Activated T-cell treated with anti-CD3 and anti-CD28 coated beads, Interleukin-2, amount 50 U/mL, for 24 hours (primary cell): ENCODE results near the gene DLG2.

ENCODE experiments used
- DNase-seq: peaks from one replicate; pipeline ENCODE4 v3.0.0-alpha.2; 2020
- H3K27ac Mint-ChIP-seq: 2 replicates; pipeline ENCODE4 v1.8.0; 2020; ENCODE audit warnings: mild to moderate bottlenecking, mixed read lengths
- H3K27me3 Mint-ChIP-seq: 2 replicates; pipeline ENCODE4 v1.8.0; 2020; ENCODE audit warnings: mixed read lengths
- H3K36me3 Mint-ChIP-seq: 2 replicates; pipeline ENCODE4 v1.8.0; 2020; ENCODE audit warnings: low read depth, mixed read lengths
- H3K4me1 Mint-ChIP-seq: 2 replicates; pipeline ENCODE4 v1.8.0; 2020; ENCODE audit warnings: low read depth, mixed read lengths
- H3K4me3 Mint-ChIP-seq: 2 replicates; pipeline ENCODE4 v1.8.0; 2020; ENCODE audit warnings: mild to moderate bottlenecking, moderate library complexity, mixed read lengths
- H3K9me3 Mint-ChIP-seq: 2 replicates; pipeline ENCODE4 v1.8.0; 2020; ENCODE audit warnings: mixed read lengths

DLG2 gene

DNA sequence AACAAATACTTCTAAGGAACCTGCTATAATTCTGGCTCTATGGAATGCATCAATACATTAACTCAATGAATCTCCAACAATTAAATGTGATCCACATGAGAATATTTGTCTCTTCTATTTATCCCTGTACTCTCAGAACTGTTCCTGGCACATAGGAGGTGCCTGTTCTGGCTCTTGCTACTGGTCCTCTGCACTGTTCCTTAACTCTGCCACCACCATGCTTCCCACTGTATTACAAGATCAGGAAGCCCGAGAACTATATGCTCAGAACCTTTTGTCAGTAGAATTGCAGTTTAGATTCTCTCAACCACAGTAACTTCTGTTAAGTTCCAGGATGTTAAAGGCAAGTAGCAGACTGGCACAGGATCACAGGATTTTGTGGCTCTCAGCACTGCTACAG is 1964.7 kb downstream of the DLG2 start:
- H3K9me3 Mint-ChIP-seq: no peaks in the 10 kb centered on the region
- no peaks in the 10 kb centered on the region for H3K27me3 Mint-ChIP-seq

DNA sequence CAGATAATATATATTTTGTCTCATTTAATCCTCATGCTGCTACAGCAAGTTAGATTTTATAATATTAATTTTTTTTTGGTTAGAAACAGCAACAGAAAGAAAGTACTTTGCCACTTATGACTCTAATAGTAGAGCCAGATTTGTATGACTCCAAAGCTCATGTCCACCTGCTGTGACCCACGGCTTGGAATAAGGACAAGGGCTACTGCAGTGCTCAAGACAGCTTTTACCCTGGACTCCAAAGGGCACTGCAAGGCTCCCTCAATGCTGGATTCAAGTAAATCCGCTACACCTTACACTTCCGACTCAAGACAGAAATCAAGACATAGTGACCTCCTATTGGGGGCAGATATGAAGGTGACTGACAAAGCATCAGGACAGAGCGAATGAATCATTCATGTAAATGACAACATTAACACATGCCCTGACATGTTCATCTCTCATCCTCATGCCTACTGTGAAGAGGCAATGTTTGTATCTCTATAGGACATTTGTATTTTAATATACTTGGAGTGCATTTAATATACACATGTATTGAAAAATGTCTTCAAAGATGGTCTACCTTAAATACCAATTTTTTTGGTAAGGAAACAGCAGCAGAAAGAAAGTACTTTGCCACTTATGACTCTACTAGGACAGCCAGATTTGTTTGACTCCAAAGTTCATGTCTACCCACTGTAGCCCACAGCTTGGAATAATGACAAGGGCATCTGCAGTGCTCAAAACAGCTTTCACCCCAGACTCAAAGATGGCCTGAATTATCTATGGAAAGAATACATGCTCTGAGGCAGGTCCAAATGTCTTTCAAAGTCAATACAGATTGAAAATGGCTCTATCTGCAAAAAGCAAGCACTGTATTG is 1965.4 kb downstream of the DLG2 start:
- no peak for DNase-seq
- Mint-ChIP-seq H3K4me3 (no peak overlapping the region), H3K36me3 (no peaks in the 10 kb centered on the region), H3K9me3 (no peaks in the 10 kb centered on the region), H3K27ac (no peak overlapping the region), H3K4me1 (no peaks in the 10 kb centered on the region), H3K27me3 (no peaks in the 10 kb centered on the region)

More for the DNA sequence above, 1964.7 kb downstream of the DLG2 start:
- no peak overlapping the region for H3K27ac Mint-ChIP-seq
- no peaks in the 10 kb centered on the region for H3K36me3 Mint-ChIP-seq
- no peaks in the 10 kb centered on the region for H3K4me1 Mint-ChIP-seq
- no peak for DNase-seq
- H3K4me3 Mint-ChIP-seq: no peak overlapping the region

DNA sequence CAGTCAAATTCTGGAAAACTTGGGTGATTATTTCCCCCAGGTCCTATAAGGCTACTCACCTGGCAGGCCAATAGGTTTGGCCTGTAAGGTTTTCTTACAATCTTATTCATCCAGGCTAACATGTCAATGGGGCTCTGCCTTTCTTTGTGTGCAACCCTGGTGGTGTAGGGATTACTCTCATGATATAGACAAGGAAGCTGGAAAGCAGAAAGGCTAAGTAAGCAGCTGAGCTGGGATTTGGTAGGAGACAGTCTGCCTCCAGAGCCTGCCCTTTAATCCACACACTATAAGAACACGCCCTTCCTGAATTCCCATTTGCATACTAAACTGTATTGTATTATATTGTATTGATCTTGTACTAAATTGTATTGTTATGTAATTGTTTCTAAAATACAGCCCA is 1967.7 kb downstream of the DLG2 start:
- Mint-ChIP-seq H3K4me3 (no peak overlapping the region), H3K36me3 (no peaks in the 10 kb centered on the region), H3K27ac (no peak overlapping the region), H3K27me3 (no peaks in the 10 kb centered on the region), H3K9me3 (no peaks in the 10 kb centered on the region), H3K4me1 (no peaks in the 10 kb centered on the region)
- no peak for DNase-seq

DNA sequence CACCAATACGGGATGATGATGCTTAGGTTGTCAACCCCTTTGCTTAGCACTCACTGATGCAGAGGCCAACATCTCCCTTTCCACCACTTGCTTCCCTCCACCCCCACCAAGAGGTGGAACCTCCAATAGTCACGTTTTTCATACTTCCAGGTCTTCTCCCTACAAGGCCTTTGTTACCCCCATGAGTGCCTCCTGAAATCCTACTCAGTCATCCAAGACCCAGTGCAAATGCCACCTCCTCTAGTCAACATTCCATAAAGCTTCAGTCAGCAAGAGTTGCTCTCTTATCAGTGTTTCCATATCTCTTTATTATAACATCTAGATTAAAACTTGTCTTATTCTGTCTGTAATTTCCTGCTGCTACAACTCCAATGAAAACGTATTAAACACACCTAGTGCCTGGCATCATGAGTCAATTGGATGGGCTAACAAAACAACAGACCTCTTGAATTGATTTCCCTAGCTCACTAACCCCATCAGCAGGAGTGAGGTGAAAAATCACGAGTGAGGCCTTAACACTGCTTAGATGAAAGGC is 1970.3 kb downstream of the DLG2 start:
- H3K4me3 Mint-ChIP-seq: no peak overlapping the region
- no peaks in the 10 kb centered on the region for H3K27me3 Mint-ChIP-seq
- H3K27ac Mint-ChIP-seq: no peak overlapping the region
- no peaks in the 10 kb centered on the region for H3K4me1 Mint-ChIP-seq
- DNase-seq: no peak
- no peaks in the 10 kb centered on the region for H3K36me3 Mint-ChIP-seq
- H3K9me3 Mint-ChIP-seq: no peaks in the 10 kb centered on the region

DNA sequence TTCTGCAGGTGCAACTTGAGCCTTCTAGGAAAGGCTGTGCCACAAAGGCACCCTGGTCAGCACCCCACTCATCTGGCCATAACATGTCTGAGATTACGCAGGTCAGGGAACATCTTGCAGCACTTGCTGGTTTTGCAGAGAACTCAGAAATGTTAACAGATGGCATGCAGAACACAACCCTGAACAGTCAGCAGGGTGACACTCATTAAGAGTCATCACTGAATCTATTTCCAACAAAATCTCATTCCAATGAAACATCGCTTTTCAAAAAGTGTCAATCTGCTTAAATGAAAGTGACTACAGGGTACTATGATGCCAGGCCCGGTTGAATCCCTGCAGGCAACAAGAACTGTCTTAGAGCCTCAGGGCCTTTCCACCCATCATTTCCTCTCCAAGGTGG is 1971.2 kb downstream of the DLG2 start:
- Mint-ChIP-seq H3K36me3 (no peaks in the 10 kb centered on the region), H3K27ac (no peak overlapping the region), H3K4me3 (no peak overlapping the region), H3K27me3 (no peaks in the 10 kb centered on the region), H3K9me3 (no peaks in the 10 kb centered on the region), H3K4me1 (no peaks in the 10 kb centered on the region)
- DNase-seq: no peak

DNA sequence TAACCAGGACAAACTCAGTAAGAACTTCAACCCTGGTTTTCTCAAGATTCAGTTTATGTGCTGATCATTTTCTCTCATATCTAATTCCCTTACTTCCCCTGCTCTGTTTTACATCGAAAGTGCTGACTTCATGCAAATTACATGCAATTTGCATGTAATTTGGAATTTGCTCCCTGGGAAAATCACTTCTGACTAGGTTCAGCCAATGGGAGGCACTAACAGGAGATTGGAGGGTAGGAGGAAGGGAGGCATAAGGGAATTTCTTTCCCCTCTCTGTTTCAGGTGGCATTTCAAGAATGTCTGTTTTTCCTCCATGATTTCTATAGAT is 1977.7 kb downstream of the DLG2 start:
- H3K9me3 Mint-ChIP-seq: no peaks in the 10 kb centered on the region
- no peak overlapping the region for H3K27ac Mint-ChIP-seq
- no peaks in the 10 kb centered on the region for H3K4me1 Mint-ChIP-seq

DNA sequence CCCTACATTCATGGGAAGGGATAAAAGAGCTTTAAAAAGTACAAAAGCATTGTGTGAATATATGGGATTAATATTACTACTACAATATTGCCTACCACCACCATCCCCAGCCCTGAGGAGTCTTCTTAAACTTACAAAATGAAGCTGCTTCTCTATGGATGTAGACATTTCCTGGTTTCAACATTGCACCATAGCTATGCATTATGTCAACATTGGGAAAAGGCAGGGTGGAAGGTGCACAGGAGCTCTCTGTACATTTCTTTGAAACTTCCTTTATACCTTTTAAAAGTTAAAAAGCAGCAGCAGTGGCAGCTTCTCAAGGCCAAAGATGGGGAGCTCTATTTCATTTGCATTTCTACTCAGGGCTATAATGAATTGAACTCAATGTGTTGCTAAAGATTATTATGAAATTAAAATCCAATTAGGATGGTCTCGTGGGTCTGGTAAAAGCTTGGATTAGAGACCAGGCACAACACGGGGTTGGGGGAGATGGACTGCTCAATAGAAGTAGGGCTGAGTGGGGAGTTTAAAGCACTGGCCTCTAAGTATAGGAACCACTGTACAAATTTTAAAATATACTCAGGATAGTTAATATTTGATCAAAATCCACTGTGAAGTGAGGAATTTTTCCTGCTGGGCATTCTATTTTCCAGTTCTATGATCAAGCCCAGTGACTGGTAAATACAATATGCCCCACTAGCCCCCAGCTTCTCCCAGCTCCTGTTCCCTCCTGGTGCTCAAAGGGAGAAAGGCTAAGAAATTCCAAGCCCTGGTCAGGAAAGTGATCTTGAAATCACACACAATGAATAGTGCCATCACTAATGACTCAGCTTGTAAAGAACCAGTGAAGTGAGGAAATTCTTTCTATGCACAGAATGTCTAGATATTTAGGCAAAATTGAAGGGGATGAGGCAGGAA is 1978.3 kb downstream of the DLG2 start:
- Mint-ChIP-seq H3K36me3 (no peaks in the 10 kb centered on the region), H3K27me3 (peaks cover 4% of the 10 kb centered on the region), H3K9me3 (no peaks in the 10 kb centered on the region), H3K4me1 (no peaks in the 10 kb centered on the region), H3K4me3 (no peak overlapping the region), H3K27ac (no peak overlapping the region)
- no peak for DNase-seq

More for the DNA sequence above, 1977.7 kb downstream of the DLG2 start:
- no peak overlapping the region for H3K4me3 Mint-ChIP-seq
- H3K27me3 Mint-ChIP-seq: peaks cover 4% of the 10 kb centered on the region
- no peaks in the 10 kb centered on the region for H3K36me3 Mint-ChIP-seq
- no peak for DNase-seq

DNA sequence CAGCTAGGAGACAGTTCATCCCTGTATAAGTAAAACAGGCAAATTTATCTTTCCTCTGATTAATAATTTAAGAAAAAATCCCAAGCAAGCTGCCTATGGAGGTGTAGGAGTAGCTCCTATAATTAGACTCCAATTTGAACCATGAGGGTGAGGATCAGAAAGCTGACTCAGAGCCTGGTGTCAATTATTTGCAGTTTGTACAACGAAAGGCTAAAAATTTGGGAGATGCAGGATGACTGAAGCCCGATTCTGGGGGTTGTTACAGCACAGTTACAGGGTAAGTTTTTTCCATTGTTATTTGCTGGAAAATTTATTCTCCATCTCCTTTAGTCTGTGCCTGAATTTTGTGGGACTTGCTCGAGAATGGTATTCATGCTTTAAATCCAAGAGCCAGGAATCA is 1981.6 kb downstream of the DLG2 start:
- Mint-ChIP-seq H3K4me3 (no peak overlapping the region), H3K4me1 (no peaks in the 10 kb centered on the region), H3K27me3 (peaks cover 4% of the 10 kb centered on the region)

DNA sequence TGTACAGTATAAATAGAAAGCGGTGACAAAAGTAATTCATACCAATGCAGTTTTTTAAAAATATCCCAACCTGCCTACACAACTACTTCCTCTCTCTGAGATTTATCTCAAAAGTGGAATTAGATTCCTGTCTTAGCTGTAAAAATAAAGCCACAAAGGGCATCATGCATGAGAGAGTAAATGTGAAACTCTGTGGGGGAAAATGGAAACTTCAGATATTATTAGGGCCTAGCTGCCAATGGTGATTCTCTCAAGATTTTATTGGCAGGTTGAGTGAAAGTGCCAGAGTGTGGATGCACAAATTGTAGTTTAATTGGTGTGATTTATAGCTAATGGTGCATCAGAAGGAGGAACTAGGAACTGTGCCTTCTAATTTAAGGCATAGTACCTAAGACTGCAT is 1984.0 kb downstream of the DLG2 start:
- no peaks in the 10 kb centered on the region for H3K4me1 Mint-ChIP-seq
- no peak for DNase-seq
- peaks cover 3% of the 10 kb centered on the region for H3K27me3 Mint-ChIP-seq
- no peaks in the 10 kb centered on the region for H3K36me3 Mint-ChIP-seq
- H3K4me3 Mint-ChIP-seq: no peak overlapping the region
- H3K27ac Mint-ChIP-seq: no peak overlapping the region
- no peaks in the 10 kb centered on the region for H3K9me3 Mint-ChIP-seq

More for the DNA sequence above, 1981.6 kb downstream of the DLG2 start:
- no peak for DNase-seq
- H3K27ac Mint-ChIP-seq: no peak overlapping the region
- no peaks in the 10 kb centered on the region for H3K9me3 Mint-ChIP-seq
- no peaks in the 10 kb centered on the region for H3K36me3 Mint-ChIP-seq

DNA sequence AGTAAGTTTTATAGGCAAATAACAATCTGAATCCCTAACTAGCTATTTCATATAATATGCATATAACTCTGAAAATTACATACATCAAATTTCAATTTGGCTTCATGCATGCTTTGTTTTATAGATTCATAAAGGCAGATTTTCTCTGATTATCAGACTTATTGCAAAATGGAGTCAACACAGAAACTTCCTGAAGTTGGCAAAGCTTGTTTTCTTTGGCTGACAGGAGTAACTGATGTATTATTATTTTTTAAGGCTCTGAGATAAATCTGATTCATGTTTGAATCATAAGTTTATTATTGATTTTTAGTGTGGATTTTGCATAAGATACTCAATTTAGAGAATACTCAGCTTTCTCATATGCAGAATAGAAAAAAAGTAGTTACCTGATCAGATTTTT is 1984.6 kb downstream of the DLG2 start:
- Mint-ChIP-seq H3K9me3 (no peaks in the 10 kb centered on the region), H3K4me3 (no peak overlapping the region), H3K27ac (no peak overlapping the region), H3K4me1 (no peaks in the 10 kb centered on the region), H3K27me3 (no peaks in the 10 kb centered on the region), H3K36me3 (no peaks in the 10 kb centered on the region)
- no peak for DNase-seq

DNA sequence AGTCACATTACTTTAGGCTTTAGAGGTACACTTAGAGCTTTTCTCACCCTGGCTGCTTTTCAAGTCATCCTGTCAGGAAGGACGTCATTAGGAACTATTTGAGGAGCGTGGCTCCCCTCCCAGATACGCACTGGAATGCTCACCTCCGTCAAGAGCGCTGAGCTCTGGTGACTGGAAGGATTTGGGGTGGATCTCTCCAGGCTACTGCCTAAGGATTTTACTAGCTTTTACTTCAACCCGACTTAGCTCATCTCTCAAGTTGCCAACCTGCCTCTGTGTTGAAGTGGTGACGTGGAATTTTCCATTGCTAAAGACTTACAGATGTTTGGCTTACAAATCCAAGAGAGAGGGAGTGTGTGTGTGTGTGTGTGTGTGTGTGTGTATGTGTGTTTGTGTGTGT is 1985.6 kb downstream of the DLG2 start:
- H3K27ac Mint-ChIP-seq: no peak overlapping the region
- H3K4me1 Mint-ChIP-seq: no peaks in the 10 kb centered on the region

DNA sequence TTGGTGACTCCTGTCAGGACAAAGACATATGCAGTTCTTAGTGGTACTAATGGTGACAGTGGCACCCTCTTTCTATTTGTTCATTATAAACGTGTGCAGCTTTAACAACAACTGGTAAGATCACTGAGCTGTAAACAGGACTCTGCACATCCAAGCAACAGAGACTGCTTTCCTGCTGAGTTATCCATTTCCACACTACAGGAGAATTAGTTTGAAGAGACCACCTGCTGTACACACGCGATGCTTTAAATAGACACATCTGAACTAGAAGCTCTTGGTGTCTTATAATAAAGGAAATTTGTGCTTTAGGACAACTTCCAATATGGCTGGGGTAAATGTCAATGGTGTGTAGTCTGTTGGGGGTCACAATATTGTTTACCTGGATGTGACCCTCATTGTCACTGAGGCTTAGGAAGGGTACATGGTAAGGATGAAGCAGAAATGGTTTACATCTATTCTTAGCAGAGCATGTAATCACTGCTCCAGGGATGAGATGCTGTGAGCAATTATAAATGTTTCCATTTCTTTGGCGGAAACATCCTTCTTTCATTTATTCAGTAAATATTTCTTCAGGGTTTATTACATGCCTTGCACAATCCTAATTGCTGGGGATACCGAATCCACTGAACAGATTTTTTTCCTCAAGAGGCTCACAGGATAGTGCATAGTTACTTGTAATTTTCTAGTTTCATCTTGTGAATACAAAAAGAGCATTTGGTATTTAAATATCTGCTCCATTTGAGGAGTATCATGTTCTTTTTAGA is 1987.0 kb downstream of the DLG2 start:
- Mint-ChIP-seq H3K9me3 (no peaks in the 10 kb centered on the region), H3K27me3 (no peaks in the 10 kb centered on the region), H3K4me1 (no peaks in the 10 kb centered on the region), H3K27ac (no peak overlapping the region), H3K4me3 (no peak overlapping the region), H3K36me3 (no peaks in the 10 kb centered on the region)
- no peak for DNase-seq

More for the DNA sequence above, 1985.6 kb downstream of the DLG2 start:
- no peak for DNase-seq
- Mint-ChIP-seq H3K27me3 (no peaks in the 10 kb centered on the region), H3K4me3 (no peak overlapping the region), H3K9me3 (no peaks in the 10 kb centered on the region), H3K36me3 (no peaks in the 10 kb centered on the region)

DNA sequence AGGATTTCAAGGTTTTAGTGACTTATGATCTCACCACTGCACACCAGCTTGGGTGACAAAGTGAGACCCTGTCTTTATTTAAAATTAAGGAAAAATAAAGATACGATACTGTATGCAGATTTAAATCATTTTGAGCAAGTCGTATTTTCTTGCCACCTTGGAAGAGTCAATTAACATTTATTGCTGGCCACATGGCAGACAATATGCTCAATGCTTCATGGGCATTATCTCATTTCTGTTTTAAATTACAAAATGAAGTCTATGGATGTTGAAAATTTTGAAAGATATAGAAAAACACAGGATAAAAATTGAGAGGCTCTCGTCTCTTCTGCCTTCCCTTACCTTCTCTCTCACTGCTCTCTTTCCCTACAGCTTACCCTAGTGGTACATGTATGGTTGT is 1992.0 kb downstream of the DLG2 start:
- no peak for DNase-seq
- H3K9me3 Mint-ChIP-seq: no peaks in the 10 kb centered on the region
- no peaks in the 10 kb centered on the region for H3K36me3 Mint-ChIP-seq
- no peak overlapping the region for H3K27ac Mint-ChIP-seq
- no peak overlapping the region for H3K4me3 Mint-ChIP-seq
- H3K4me1 Mint-ChIP-seq: no peaks in the 10 kb centered on the region
- H3K27me3 Mint-ChIP-seq: no peaks in the 10 kb centered on the region

DNA sequence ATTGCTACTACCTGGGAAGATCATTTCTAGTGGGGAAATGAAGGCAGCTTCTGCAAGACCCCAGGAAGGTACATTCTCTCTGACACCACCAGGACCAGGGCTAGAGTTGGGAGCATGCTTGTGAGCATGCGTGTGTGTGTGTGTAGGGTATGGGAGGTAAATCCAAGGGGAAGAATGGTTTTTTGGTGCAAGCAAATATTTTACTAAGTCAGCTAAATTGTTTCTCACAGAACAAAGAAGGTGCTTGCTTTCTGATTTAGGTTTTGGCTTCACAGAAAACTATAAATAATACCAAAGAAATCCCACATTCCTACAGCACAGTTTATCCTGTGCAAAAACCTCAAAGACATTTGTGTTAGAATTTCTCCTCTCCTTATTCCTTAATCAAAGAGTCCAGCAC is 1996.9 kb downstream of the DLG2 start:
- H3K36me3 Mint-ChIP-seq: no peaks in the 10 kb centered on the region
- DNase-seq: no peak
- no peak overlapping the region for H3K27ac Mint-ChIP-seq
- H3K4me1 Mint-ChIP-seq: no peaks in the 10 kb centered on the region
- H3K9me3 Mint-ChIP-seq: no peaks in the 10 kb centered on the region
- no peak overlapping the region for H3K4me3 Mint-ChIP-seq
- no peaks in the 10 kb centered on the region for H3K27me3 Mint-ChIP-seq
